AG09309 (cell line): ENCODE measurements around the gene MAMDC2.

Experiments used
- DNase-seq: peaks from one replicate; pipeline ENCODE4 v3.0.0-alpha.2; 2010; ENCODE audit warnings: low read depth
- H3K4me3 ChIP-seq: 2 replicates; pipeline ENCODE4 v1.5.1; 2011; ENCODE audit warnings: mild to moderate bottlenecking, low read depth, low read length, moderate library complexity; ENCODE audit not compliant: control insufficient read depth
- CTCF ChIP-seq: IDR thresholded peaks from 2 replicates; pipeline ENCODE4 v1.5.1; 2011; ENCODE audit warnings: mild to moderate bottlenecking, low read depth, low read length, inconsistent platforms; ENCODE audit not compliant: insufficient read depth, control insufficient read depth; ENCODE audit errors: missing control alignments

Gene MAMDC2

GRCh38 chr9:70169222-70169621 is 125.6 kb downstream of the MAMDC2 start:
- no peak overlapping the region for H3K4me3 ChIP-seq
- no peak for TF ChIP-seq CTCF
- DNase-seq = no peak

GRCh38 chr9:70170151-70170790 is 126.6 kb downstream of the MAMDC2 start:
- no peak for TF ChIP-seq CTCF
- no peak for DNase-seq
- H3K4me3 ChIP-seq = no peak overlapping the region

GRCh38 chr9:70172532-70172931 is 128.9 kb downstream of the MAMDC2 start:
- no peak overlapping the region for H3K4me3 ChIP-seq
- DNase-seq = no peak
- TF ChIP-seq CTCF = no peak

- DNase-seq = no peak
- no peak for TF ChIP-seq CTCF
These were observed 133.5 kb downstream of the MAMDC2 start for GRCh38 chr9:70177121-70177520.

GRCh38 chr9:70192707-70193106 is 149.1 kb downstream of the MAMDC2 start:
- DNase-seq = no peak
- H3K4me3 ChIP-seq = no peak overlapping the region
- TF ChIP-seq CTCF = no peak

More at GRCh38 chr9:70177121-70177520, 133.5 kb downstream of the MAMDC2 start:
- H3K4me3 ChIP-seq = no peak overlapping the region

- DNase-seq = no peak
- H3K4me3 ChIP-seq = no peak overlapping the region
- no peak for TF ChIP-seq CTCF
These were observed 151.8 kb downstream of the MAMDC2 start for GRCh38 chr9:70195456-70195855.
